ENCODE measurements around the gene GSKIP.
A peak's percentile ranks its signal among the peaks of the same experiment; 100 is the strongest.
"Not testable (repeated sequence)": the region's sequence is repeated elsewhere in the genome, so short reads cannot be mapped to it uniquely, and the experiment has no call there.

GSKIP gene

GRCh38 chr14:96362965-96363750 lies at the start of gene GSKIP, which contains the start of gene ATG2B:
Gene GSKIP, plus strand, starts transcription at chr14:96363526. Its CDS starts 18,722 bp downstream, at chr14:96382248.
Gene ATG2B, minus strand, starts transcription at chr14:96363341. Its CDS starts 365 bp downstream, at chr14:96362976.
- peak; percentile 95 to 98 (median 96) for DNase-seq

GRCh38 chr14:96316087-96316486 lies 47.2 kb upstream of the GSKIP start:
- no peak for DNase-seq

- DNase-seq, result no peak
These were observed 44.5 kb upstream of the GSKIP start for GRCh38 chr14:96318836-96319235.

GRCh38 chr14:96320605-96321004 lies 42.7 kb upstream of the GSKIP start:
- DNase-seq, result no peak

- DNase-seq, result no peak
These were observed 39.1 kb upstream of the GSKIP start for GRCh38 chr14:96324219-96324618.

- DNase-seq, result no peak
These were observed 24.8 kb upstream of the GSKIP start for GRCh38 chr14:96338551-96338950.

GRCh38 chr14:96341323-96341722 lies 22.0 kb upstream of the GSKIP start:
- no peak for DNase-seq

- DNase-seq, result no peak
These were observed 17.7 kb upstream of the GSKIP start for GRCh38 chr14:96345669-96346068.

- DNase-seq, result not testable (repeated sequence)
These were observed 15.4 kb upstream of the GSKIP start for GRCh38 chr14:96347957-96348356.

- no peak for DNase-seq
These were observed 13.8 kb upstream of the GSKIP start for GRCh38 chr14:96349286-96350075.

- DNase-seq, result no peak
These were observed 11.3 kb upstream of the GSKIP start for GRCh38 chr14:96351986-96352385.

- DNase-seq, result no peak
These were observed 10.6 kb upstream of the GSKIP start for GRCh38 chr14:96352708-96353107.

GRCh38 chr14:96354246-96354645 lies 9.1 kb upstream of the GSKIP start:
- DNase-seq, result no peak

GRCh38 chr14:96357216-96357615 lies 6.1 kb upstream of the GSKIP start:
- DNase-seq, result no peak

GRCh38 chr14:96359959-96360358 lies 3.4 kb upstream of the GSKIP start:
- DNase-seq, result no peak

- DNase-seq, result peak; percentile 19 to 73 (median 40)
These were observed 1.0 kb upstream of the GSKIP start for GRCh38 chr14:96362071-96362964.

GRCh38 chr14:96363751-96364336 lies 518 bp downstream of the GSKIP start:
- DNase-seq, result peak; percentile 30 to 70 (median 56)

- no peak for DNase-seq
These were observed 1.6 kb downstream of the GSKIP start for GRCh38 chr14:96364962-96365361.

- DNase-seq, result no peak
These were observed 5.2 kb downstream of the GSKIP start for GRCh38 chr14:96368534-96368933.

- DNase-seq, result no peak
These were observed 7.2 kb downstream of the GSKIP start for GRCh38 chr14:96370528-96370927.

- no peak for DNase-seq
These were observed 10.2 kb downstream of the GSKIP start for GRCh38 chr14:96373538-96373937.

- DNase-seq, result no peak
These were observed 12.8 kb downstream of the GSKIP start for GRCh38 chr14:96376093-96376492.

- DNase-seq, result no peak
These were observed 17.4 kb downstream of the GSKIP start for GRCh38 chr14:96380735-96381134.

Data from stimulated activated naive CD4-positive, alpha-beta T cell (primary cell).